Retinal pigment epithelial cell (primary cell): ENCODE data around the gene GARNL3.

Source experiments
- DNase-seq: peaks from one replicate; pipeline ENCODE4 v3.0.0-alpha.2; 2010; ENCODE audit warnings: low read depth
- H3K4me3 ChIP-seq: 2 replicates; pipeline ENCODE4 v1.5.1; 2011; ENCODE audit warnings: mild to moderate bottlenecking, low read length, control low read depth, moderate library complexity
- CTCF ChIP-seq: conservative IDR thresholded peaks from 2 replicates; pipeline ENCODE4 v1.5.1; 2011; ENCODE audit warnings: low read depth, low read length, control low read depth, inconsistent platforms

The GARNL3 gene

GRCh38 chr9:127428348-127428747, 163.8 kb downstream of the GARNL3 start:
- H3K4me3 ChIP-seq = no peak overlapping the region
- no peak for TF ChIP-seq CTCF
- DNase-seq = no peak

- no peak overlapping the region for H3K4me3 ChIP-seq
- TF ChIP-seq CTCF = no peak
- DNase-seq = no peak
Observed at GRCh38 chr9:127430415-127430814, 165.8 kb downstream of the GARNL3 start.

GRCh38 chr9:127437497-127438264, 173.1 kb downstream of the GARNL3 start:
- H3K4me3 ChIP-seq = no peak overlapping the region
- no peak for TF ChIP-seq CTCF
- DNase-seq = no peak

- no peak overlapping the region for H3K4me3 ChIP-seq
- no peak for DNase-seq
- TF ChIP-seq CTCF = no peak
Observed at GRCh38 chr9:127438394-127438793, 173.8 kb downstream of the GARNL3 start.
